Liver (tissue), 3 donors: ENCODE measurements around the gene SLC1A3.

Experiments used
- CTCF ChIP-seq: fragments of 150-350 bp; IDR thresholded peaks from 2 replicates; pipeline ENCODE4 v1.5.1; 2017; ENCODE audit warnings: improper control_type of control experiment, low read depth, low read length; ENCODE audit not compliant: missing input control
- FOXA1 ChIP-seq: IDR thresholded peaks from 2 replicates; pipeline ENCODE4 v1.6.1; 2016; ENCODE audit warnings: antibody characterized with exemption
- JUND ChIP-seq, 2 donors: IDR thresholded peaks; 2 replicates each; pipeline ENCODE4 v1.6.1; 2016; ENCODE audit warnings: antibody characterized with exemption in 2 of 2
- RAD21 ChIP-seq, 2 donors: IDR thresholded peaks; 2 replicates each; pipeline ENCODE4 v1.6.1; 2016; ENCODE audit warnings: antibody characterized with exemption in 2 of 2, mild to moderate bottlenecking in 2 of 2
- RXRA ChIP-seq, 2 donors: IDR thresholded peaks; 2 replicates each; pipeline ENCODE4 v1.6.1; 2017 to 2018; ENCODE audit warnings: antibody characterized with exemption in 2 of 2, mild to moderate bottlenecking in 1 of 2
- SP1 ChIP-seq: IDR thresholded peaks from 2 replicates; pipeline ENCODE4 v1.6.1; 2018; ENCODE audit warnings: antibody characterized with exemption, mild to moderate bottlenecking
- YY1 ChIP-seq: IDR thresholded peaks from 2 replicates; pipeline ENCODE4 v1.6.1; 2016; ENCODE audit warnings: antibody characterized with exemption, mild to moderate bottlenecking
- donor health status: healthy.
- donor health status: healthy.

GRCh38 chr5:36721664-36722235 lies 115.3 kb downstream of the SLC1A3 start:
- no peak for TF ChIP-seq CTCF
- TF ChIP-seq JUND (IDR thresholded peaks at IDR 0.05) = no peak
- TF ChIP-seq FOXA1 = no peak
- no peak for TF ChIP-seq RXRA (IDR thresholded peaks at IDR 0.05)
- no peak for TF ChIP-seq SP1
- TF ChIP-seq YY1 = no peak
- TF ChIP-seq RAD21 (IDR thresholded peaks at IDR 0.05) = no peak
